Measurements from ENCODE around the gene TIMELESS.

DNA sequence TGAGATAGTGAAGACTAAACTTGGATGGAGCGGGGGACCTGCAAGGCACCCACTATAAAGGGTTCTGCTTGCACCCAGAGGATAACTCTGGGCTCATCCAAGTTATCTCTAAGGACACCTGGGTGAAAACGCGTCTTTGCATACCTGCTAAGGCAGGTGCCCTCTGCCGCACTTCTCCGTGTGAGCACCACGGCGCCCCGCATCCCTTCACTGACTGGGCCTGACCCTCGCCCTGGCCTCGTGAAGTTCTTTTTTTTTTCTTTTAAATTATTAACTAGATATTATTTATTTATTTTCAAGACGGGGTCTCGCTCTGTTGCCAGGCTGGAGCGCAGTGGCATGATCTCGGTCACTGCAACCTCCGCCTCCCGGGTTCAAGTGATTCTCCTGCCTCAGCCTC lies 66.6 kb downstream of the TIMELESS start:
- TF ChIP-seq, protein P1, sequence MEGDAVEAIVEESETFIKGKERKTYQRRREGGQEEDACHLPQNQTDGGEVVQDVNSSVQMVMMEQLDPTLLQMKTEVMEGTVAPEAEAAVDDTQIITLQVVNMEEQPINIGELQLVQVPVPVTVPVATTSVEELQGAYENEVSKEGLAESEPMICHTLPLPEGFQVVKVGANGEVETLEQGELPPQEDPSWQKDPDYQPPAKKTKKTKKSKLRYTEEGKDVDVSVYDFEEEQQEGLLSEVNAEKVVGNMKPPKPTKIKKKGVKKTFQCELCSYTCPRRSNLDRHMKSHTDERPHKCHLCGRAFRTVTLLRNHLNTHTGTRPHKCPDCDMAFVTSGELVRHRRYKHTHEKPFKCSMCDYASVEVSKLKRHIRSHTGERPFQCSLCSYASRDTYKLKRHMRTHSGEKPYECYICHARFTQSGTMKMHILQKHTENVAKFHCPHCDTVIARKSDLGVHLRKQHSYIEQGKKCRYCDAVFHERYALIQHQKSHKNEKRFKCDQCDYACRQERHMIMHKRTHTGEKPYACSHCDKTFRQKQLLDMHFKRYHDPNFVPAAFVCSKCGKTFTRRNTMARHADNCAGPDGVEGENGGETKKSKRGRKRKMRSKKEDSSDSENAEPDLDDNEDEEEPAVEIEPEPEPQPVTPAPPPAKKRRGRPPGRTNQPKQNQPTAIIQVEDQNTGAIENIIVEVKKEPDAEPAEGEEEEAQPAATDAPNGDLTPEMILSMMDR (IDR thresholded peaks at IDR 0.05) = no peak
- no peak for TF ChIP-seq POLR2A (IDR thresholded peaks at IDR 0.05)

All from thyroid gland (tissue), 4 donors.